Right atrium auricular region (tissue), 2 donors: Measurements from ENCODE around the gene MAFF. TPM values are rescaled to one million over a fixed set of nuclear protein-coding genes. Genes with fewer than 3 reads are reported as not detected.
A peak's percentile ranks its signal among the peaks of the same experiment; 100 is the strongest.

Source experiments
- DNase-seq: peaks from one replicate; pipeline ENCODE4 v3.0.0-alpha.2; 2019; ENCODE audit warnings: low spot score
- H3K27ac ChIP-seq, 2 donors: fragments of 200-600 bp; sonication (generic); 1 replicate in 1 of 2; 2 replicates in 1 of 2; pipeline ENCODE4 v1.5.1; 2016 to 2019
- H3K27me3 ChIP-seq, 2 donors: fragments of 200-600 bp; sonication (generic); one replicate each; pipeline versions ENCODE4 v1.5.1 to v1.6.0; 2017 to 2019
- H3K36me3 ChIP-seq: fragments of 200-600 bp; sonication (generic); one replicate; pipeline ENCODE4 v1.5.1; 2016
- H3K4me1 ChIP-seq, 2 donors: fragments of 200-600 bp; sonication (generic); one replicate each; pipeline versions ENCODE4 v1.5.1 to v1.6.0; 2017 to 2019
- H3K4me3 ChIP-seq, 2 donors: fragments of 200-600 bp; sonication (generic); 1 replicate in 1 of 2; 2 replicates in 1 of 2; pipeline ENCODE4 v1.5.1; 2017 to 2019; ENCODE audit warnings: mild to moderate bottlenecking in 1 of 2, moderate library complexity in 1 of 2
- H3K9me3 ChIP-seq, 2 donors: fragments of 200-600 bp; sonication (generic); one replicate each; pipeline ENCODE4 v1.5.1; 2019
- CTCF ChIP-seq, 2 donors: fragments of 200-600 bp; sonication (generic); IDR thresholded peaks; one replicate each; pipeline ENCODE4 v1.5.1; 2019; ENCODE audit warnings: antibody characterized with exemption in 2 of 2
- total RNA-seq, 2 donors: library from RNA; depleted of rRNA; stranded (reverse); fragments of >200 nt; gene quantifications; one replicate each; pipeline ENCODE4 v1.1.0, GENCODE V29; 2016

The MAFF gene
- total RNA-seq, 2 donors from 2014 or later: 24.8 to 43.5 TPM

- TF ChIP-seq CTCF (IDR thresholded peaks at IDR 0.05): no peak
Measured at GRCh38 chr22:38203855-38204514, 2.2 kb downstream of the MAFF start.

GRCh38 chr22:38204784-38205183 lies 3.0 kb downstream of the MAFF start:
- no peak for TF ChIP-seq CTCF (IDR thresholded peaks at IDR 0.05)
- Histone ChIP-seq H3K27me3 (no peaks in the 10 kb centered on the region), H3K9me3 (no peaks in the 10 kb centered on the region), H3K36me3 (no peaks in the 10 kb centered on the region), H3K27ac (peak overlapping the region; percentile 100), H3K4me3 (no peak overlapping the region), H3K4me1 (peaks cover 0 to 27% of the 10 kb centered on the region in 2 donors)
- no peak for DNase-seq

More at GRCh38 chr22:38203855-38204514, 2.2 kb downstream of the MAFF start:
- Histone ChIP-seq H3K4me1 (peaks cover 0 to 27% of the 10 kb centered on the region in 2 donors), H3K27me3 (no peaks in the 10 kb centered on the region), H3K36me3 (no peaks in the 10 kb centered on the region), H3K27ac (peak overlapping the region; percentile 100), H3K4me3 (peak overlapping the region in 1 of 2 donors; percentile 91), H3K9me3 (no peaks in the 10 kb centered on the region)
- DNase-seq: no peak

- no peak overlapping the region for H3K4me3 ChIP-seq
- no peaks in the 10 kb centered on the region for H3K36me3 ChIP-seq
- DNase-seq: peak; percentile 91
- no peaks in the 10 kb centered on the region for H3K27me3 ChIP-seq
- H3K9me3 ChIP-seq: no peaks in the 10 kb centered on the region
- H3K27ac ChIP-seq: peak overlapping the region; percentile 100
- no peak for TF ChIP-seq CTCF (IDR thresholded peaks at IDR 0.05)
- H3K4me1 ChIP-seq: peaks cover 0 to 27% of the 10 kb centered on the region in 2 donors
Measured at GRCh38 chr22:38205261-38206128, 3.7 kb downstream of the MAFF start.

- Histone ChIP-seq H3K4me1 (peaks cover 0 to 20% of the 10 kb centered on the region in 2 donors), H3K4me3 (no peak overlapping the region), H3K36me3 (no peaks in the 10 kb centered on the region), H3K9me3 (no peaks in the 10 kb centered on the region), H3K27ac (no peak overlapping the region), H3K27me3 (no peaks in the 10 kb centered on the region)
- no peak for TF ChIP-seq CTCF (IDR thresholded peaks at IDR 0.05)
- DNase-seq: no peak
Measured at GRCh38 chr22:38207898-38208432, 6.2 kb downstream of the MAFF start.

GRCh38 chr22:38208551-38208968 lies 6.8 kb downstream of the MAFF start:
- peaks cover 0 to 19% of the 10 kb centered on the region in 2 donors for H3K4me1 ChIP-seq
- TF ChIP-seq CTCF (IDR thresholded peaks at IDR 0.05): no peak
- H3K4me3 ChIP-seq: no peak overlapping the region
- no peaks in the 10 kb centered on the region for H3K9me3 ChIP-seq
- H3K36me3 ChIP-seq: no peaks in the 10 kb centered on the region
- H3K27ac ChIP-seq: no peak overlapping the region
- H3K27me3 ChIP-seq: no peaks in the 10 kb centered on the region
- no peak for DNase-seq
